ENCODE measurements around the gene SNX5. TPM values are rescaled to one million over a fixed set of nuclear protein-coding genes. Genes with fewer than 3 reads are reported as not detected.

The SNX5 gene
- total and polyA plus RNA-seq, 2 donors (not counting 1 experiment from before 2014, with no cell fraction given): 97.8 to 128 TPM

DNA sequence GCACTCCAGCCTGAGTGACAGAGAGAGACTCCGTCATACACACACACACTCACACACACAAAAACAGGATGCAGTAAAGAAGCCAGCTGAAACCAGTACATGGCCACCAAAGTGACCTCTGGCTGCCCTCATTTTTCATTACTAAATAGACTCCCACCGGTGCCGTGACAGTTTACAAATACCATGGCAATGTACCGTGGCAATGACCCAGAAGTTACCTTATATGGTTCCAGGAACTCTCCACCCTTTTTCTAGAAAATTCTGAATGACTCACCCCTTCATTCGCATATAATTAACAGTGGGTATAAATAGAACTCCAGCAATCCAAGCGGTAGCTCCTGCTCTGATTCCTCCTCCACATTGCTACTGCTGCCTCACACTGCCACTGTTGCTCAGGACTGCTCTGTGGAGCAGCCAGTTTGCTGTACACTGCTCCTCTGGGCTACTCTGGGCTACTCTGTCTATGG is 57.7 kb downstream of the SNX5 start:
- Mint-ChIP-seq H3K27ac (no peak overlapping the region), H3K4me3 (no peak overlapping the region), H3K9me3 (ENCODE audit: insufficient read depth) (no peaks in the 10 kb centered on the region), H3K4me1 (no peaks in the 10 kb centered on the region), H3K27me3 (peaks cover 45% of the 10 kb centered on the region)
- H3K79me2 ChIP-seq (ENCODE audit: control insufficient read depth, insufficient read depth, low read length): no peaks in the 10 kb centered on the region
- TF ChIP-seq, protein P1, sequence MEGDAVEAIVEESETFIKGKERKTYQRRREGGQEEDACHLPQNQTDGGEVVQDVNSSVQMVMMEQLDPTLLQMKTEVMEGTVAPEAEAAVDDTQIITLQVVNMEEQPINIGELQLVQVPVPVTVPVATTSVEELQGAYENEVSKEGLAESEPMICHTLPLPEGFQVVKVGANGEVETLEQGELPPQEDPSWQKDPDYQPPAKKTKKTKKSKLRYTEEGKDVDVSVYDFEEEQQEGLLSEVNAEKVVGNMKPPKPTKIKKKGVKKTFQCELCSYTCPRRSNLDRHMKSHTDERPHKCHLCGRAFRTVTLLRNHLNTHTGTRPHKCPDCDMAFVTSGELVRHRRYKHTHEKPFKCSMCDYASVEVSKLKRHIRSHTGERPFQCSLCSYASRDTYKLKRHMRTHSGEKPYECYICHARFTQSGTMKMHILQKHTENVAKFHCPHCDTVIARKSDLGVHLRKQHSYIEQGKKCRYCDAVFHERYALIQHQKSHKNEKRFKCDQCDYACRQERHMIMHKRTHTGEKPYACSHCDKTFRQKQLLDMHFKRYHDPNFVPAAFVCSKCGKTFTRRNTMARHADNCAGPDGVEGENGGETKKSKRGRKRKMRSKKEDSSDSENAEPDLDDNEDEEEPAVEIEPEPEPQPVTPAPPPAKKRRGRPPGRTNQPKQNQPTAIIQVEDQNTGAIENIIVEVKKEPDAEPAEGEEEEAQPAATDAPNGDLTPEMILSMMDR (IDR thresholded peaks at IDR 0.05): no peak
- TF ChIP-seq EZH2 (IDR thresholded peaks at IDR 0.05; ENCODE audit: borderline replicate concordance, insufficient read depth, low read depth, low read length, poor library complexity, severe bottlenecking): no peak
- intact Hi-C loops (cut with micrococcal nuclease): no loop called here
- H3K27me3 ChIP-seq (replicated peaks in 1 of 4; ENCODE audit: control extremely low read depth in 1 of 4, control insufficient read depth in 3 of 4, insufficient read depth in 4 of 4, low read length in 3 of 4): peaks cover 0 to 9% (median 3%) of the 10 kb centered on the region in 4 experiments
- H3K27ac ChIP-seq (ENCODE audit: low read length in 2 of 2): no peak overlapping the region
- no peaks in the 10 kb centered on the region for H4K20me1 ChIP-seq (ENCODE audit: control insufficient read depth, insufficient read depth, low read length, poor library complexity, severe bottlenecking)
- no peak for ATAC-seq (ENCODE audit: low read depth)
- DNase-seq: no peak
- H3K36me3 ChIP-seq (replicated peaks in 1 of 2; ENCODE audit: control extremely low read depth in 1 of 2, control insufficient read depth in 1 of 2, extremely low read depth in 1 of 2, insufficient read depth in 2 of 2, low read length in 1 of 2): no peaks in the 10 kb centered on the region
- no peaks in the 10 kb centered on the region for H3K4me1 ChIP-seq (ENCODE audit: control insufficient read depth in 2 of 2, insufficient read depth in 2 of 2, low read length in 2 of 2)
- ChIA-PET POLR2A (no interaction called here), CTCF (no interaction called here)
- 83% methylated on average over 6 of the region's 6 CpGs for WGBS (ENCODE audit: insufficient coverage)
- no peak overlapping the region for H3K4me2 ChIP-seq (replicated peaks; ENCODE audit: low read depth, low read length, poor library complexity, severe bottlenecking)
- H2AFZ ChIP-seq (ENCODE audit: insufficient read depth, low read depth, low read length, poor library complexity, severe bottlenecking): no peak overlapping the region
- H3K9me3 ChIP-seq (ENCODE audit: control extremely low read depth in 1 of 3, control insufficient read depth in 2 of 3, insufficient read depth in 1 of 3, low read length in 2 of 3): no peaks in the 10 kb centered on the region
- no peak overlapping the region for H3K9ac ChIP-seq (ENCODE audit: low read length)
- no peak overlapping the region for H3K4me3 ChIP-seq (ENCODE audit: control extremely low read depth in 1 of 5, extremely low read depth in 1 of 5, insufficient read depth in 1 of 5, low read depth in 2 of 5, low read length in 4 of 5)

DNA sequence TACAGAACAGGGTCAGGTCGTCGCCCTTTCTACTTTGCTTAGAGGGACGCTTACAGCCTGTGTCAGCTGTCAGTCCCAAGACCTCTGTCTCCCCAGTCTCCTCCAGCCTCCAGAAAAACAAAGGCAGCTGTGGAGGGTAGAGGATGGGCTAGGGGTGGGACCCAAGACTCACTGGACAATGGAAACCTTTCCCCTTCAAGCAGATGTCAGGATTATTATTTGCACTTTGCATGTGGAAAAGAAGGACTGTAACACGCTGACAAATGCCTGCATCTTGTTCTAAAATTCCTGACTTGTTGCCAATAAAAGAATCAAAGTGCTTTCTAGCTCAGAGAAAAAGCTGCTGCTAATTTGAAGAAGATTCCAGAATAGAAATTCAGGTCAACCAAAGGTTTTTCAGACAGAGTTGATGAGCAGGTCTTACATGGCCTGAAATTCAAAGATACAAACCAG is 58.7 kb downstream of the SNX5 start:
- H3K9me3 ChIP-seq (ENCODE audit: control extremely low read depth in 1 of 3, control insufficient read depth in 2 of 3, insufficient read depth in 1 of 3, low read length in 2 of 3): no peaks in the 10 kb centered on the region
- no peaks in the 10 kb centered on the region for H3K79me2 ChIP-seq (ENCODE audit: control insufficient read depth, insufficient read depth, low read length)
- H3K9ac ChIP-seq (ENCODE audit: low read length): no peak overlapping the region
- H3K9me3 Mint-ChIP-seq (ENCODE audit: insufficient read depth): no peaks in the 10 kb centered on the region
- no peak overlapping the region for H3K4me3 ChIP-seq (ENCODE audit: control extremely low read depth in 1 of 5, extremely low read depth in 1 of 5, insufficient read depth in 1 of 5, low read depth in 2 of 5, low read length in 4 of 5)
- H3K27me3 ChIP-seq (replicated peaks in 1 of 4; ENCODE audit: control extremely low read depth in 1 of 4, control insufficient read depth in 3 of 4, insufficient read depth in 4 of 4, low read length in 3 of 4): peaks cover 0 to 9% (median 3%) of the 10 kb centered on the region in 4 experiments
- no peak overlapping the region for H2AFZ ChIP-seq (ENCODE audit: insufficient read depth, low read depth, low read length, poor library complexity, severe bottlenecking)
- no peak for ATAC-seq (ENCODE audit: low read depth)
- H4K20me1 ChIP-seq (ENCODE audit: control insufficient read depth, insufficient read depth, low read length, poor library complexity, severe bottlenecking): no peaks in the 10 kb centered on the region
- H3K4me3 Mint-ChIP-seq: no peak overlapping the region
- no peak for TF ChIP-seq EZH2 (IDR thresholded peaks at IDR 0.05; ENCODE audit: borderline replicate concordance, insufficient read depth, low read depth, low read length, poor library complexity, severe bottlenecking)
- TF ChIP-seq, protein P1 (IDR thresholded peaks at IDR 0.05): no peak
- WGBS (ENCODE audit: insufficient coverage): 100% methylated on average over 1 of the region's 4 CpGs
- no peak overlapping the region for H3K27ac Mint-ChIP-seq
- intact Hi-C loops (cut with micrococcal nuclease): no loop called here
- no peaks in the 10 kb centered on the region for H3K36me3 ChIP-seq (replicated peaks in 1 of 2; ENCODE audit: control extremely low read depth in 1 of 2, control insufficient read depth in 1 of 2, extremely low read depth in 1 of 2, insufficient read depth in 2 of 2, low read length in 1 of 2)
- H3K27me3 Mint-ChIP-seq: peaks cover 48% of the 10 kb centered on the region
- H3K4me1 ChIP-seq (ENCODE audit: control insufficient read depth in 2 of 2, insufficient read depth in 2 of 2, low read length in 2 of 2): no peaks in the 10 kb centered on the region
- ChIA-PET CTCF (interaction anchor here (0.8 kb wide), 1 partner anchor 28 kb away, joined by 3 read pairs; no protein-coding TSS in a partner anchor), POLR2A (no interaction called here)
- no peak for DNase-seq
- H3K27ac ChIP-seq (ENCODE audit: low read length in 2 of 2): no peak overlapping the region
- no peak overlapping the region for H3K4me2 ChIP-seq (replicated peaks; ENCODE audit: low read depth, low read length, poor library complexity, severe bottlenecking)
- no peaks in the 10 kb centered on the region for H3K4me1 Mint-ChIP-seq
